SK-N-DZ (cell line): ENCODE results near the gene EVX1. TPM values are rescaled to one million over a fixed set of nuclear protein-coding genes. Genes with fewer than 3 reads are reported as not detected.

Experiments
- DNase-seq: peaks from one replicate; pipeline ENCODE4 v3.0.0-alpha.2; 2015; ENCODE audit warnings: low spot score
- polyA plus RNA-seq, 2 experiments: library from polyadenylated mRNA; depleted of rRNA; stranded (reverse); fragments of >200 nt; gene quantifications; 2 replicates each; pipeline ENCODE4 v1.2.3, GENCODE V29; 2014

Gene EVX1
- not detected in 2 replicates for polyA plus RNA-seq (2014; cell fraction: cytosol; rRNA removed)
- not detected in 2 replicates for polyA plus RNA-seq (2014; cell fraction: nucleus; rRNA removed)

DNA sequence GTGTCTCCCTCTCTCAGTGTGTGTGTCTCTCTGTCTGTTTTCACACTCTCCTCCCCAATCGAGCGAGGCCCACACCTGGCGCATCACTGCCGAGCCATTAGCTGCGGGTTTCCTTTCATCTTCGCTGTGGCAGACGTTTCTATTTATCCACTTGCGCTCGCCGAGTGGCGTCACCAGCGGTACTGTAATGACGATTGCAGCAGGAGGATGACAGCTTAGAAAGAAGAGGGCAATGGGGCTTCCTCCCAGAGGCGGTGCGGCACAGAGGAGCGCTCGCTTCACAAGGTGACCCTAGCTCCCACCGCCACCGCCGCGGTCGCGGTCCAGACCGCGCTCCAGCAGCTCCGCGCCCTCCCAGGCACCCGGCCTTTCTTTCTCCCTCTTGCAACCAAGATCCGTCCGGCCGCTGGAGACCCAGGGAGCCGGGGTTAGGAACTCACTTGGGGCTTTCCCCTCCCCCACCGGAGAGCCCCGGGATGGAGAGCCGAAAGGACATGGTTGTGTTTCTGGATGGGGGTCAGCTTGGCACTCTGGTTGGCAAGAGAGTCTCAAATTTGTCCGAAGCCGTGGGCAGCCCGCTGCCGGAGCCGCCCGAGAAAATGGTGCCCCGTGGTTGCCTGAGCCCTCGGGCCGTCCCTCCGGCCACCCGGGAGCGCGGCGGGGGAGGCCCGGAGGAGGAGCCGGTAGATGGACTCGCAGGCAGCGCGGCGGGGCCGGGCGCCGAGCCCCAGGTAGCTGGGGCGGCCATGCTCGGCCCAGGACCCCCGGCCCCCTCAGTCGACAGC lies at the start of gene EVX1:
Gene EVX1 (plus strand): TSS at position 248 of the 785 bp plus-strand sequence. CDS start 229 bp downstream, at position 477.
- DNase-seq = no peak

DNA sequence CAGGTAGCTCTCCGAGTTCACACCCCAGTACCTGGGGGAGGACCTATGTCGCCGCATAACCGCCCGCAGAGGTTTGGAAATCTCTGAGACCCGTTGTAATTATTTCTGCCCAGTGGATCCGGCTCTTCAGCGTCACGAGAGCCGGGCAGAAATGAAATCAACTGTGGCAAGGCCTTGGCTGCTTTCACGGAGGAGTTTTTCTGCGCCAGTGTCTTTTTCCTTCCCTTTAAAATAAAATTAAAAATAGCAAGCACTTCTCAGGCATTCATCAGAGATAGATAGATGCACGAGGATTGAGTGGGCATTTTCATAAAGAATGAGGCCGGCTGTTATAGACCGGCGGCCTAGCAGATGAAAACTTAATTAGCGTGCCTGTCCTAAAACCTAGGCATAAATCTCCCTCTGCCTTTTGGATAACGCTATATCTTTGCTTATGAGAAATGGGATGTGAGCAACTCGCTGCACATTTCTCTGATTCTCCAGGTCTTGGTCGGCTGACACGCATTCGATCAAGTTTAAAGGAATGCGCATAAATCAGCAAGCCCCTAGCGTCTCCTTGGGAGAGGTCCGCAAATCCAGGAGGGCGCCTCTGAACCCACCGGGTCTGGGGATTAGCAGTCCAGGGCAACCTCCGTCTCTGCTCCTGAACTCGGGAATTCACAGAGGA lies 49.1 kb upstream of the EVX1 start:
- DNase-seq = no peak

DNA sequence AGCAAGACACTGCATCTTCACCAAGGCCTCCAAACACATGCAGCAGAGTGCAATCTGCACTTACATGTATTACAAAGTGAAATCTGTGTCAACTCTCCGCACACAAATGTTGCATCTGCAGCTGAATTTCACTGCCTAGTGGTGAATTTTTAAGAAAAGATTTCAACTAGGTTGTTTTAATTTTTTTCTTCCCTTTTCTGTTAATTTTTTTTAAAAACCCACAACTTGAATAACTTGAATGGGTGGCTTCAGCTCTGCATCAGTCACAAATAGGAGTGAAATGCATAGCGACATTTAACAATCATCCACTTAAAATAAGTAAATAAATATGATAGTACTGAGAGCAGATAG lies 48.6 kb upstream of the EVX1 start:
- DNase-seq = no peak

DNA sequence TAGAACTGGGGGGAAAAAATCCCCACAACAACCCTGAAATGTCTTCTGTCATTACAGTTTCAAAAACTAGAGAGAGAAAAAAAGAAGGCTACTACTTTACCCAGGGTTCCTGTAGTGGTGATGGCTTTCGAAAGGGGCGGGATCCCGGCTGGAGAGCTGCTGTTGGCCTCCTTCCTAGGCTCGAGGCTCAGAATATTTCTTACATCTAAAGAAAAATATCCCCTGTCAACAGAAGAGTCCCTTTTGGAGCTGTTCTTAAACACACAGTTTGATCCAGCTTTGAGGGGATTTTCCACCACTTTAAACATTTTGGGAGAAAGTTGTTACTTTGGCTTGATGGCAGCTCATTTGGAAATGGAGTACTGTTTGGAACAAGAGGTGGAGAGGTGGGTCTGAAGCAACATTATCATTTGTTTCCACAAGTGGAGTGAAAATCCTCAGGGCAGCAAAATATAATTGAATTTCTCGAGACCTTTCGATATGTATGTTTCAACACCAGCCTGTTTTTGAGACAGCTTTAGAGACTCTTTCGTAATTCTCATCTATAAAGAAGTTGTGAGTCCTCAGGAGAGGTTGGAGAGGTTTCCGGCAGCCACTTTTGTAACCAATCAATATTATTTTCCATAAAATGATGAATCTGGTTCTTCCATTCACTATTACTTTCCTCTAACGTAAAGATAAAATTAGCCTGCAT lies 47.8 kb upstream of the EVX1 start:
- DNase-seq = no peak

DNA sequence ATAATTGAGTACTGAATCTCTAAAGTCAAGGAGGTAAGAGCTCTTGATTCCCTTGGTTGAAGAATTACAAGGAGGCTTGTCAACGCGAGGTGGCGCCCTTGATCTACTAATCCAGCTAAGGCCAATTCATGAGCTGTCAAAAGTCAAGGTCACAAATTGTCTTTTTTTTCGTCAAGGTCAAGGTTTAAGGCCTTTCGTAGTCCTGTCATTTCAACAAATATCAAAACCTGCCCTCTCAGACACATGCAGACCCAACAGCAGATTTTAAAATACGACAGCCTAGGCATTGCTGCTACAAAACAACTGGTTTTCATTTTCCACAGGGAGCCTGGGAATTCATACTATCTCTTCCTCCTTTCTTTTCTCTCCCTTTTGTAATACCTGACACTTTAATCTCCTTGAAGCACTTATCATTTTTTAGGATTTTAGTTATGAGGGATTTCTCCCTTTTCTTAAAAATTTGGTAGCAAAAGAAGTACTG lies 46.3 kb upstream of the EVX1 start:
- peak; percentile 77 for DNase-seq

DNA sequence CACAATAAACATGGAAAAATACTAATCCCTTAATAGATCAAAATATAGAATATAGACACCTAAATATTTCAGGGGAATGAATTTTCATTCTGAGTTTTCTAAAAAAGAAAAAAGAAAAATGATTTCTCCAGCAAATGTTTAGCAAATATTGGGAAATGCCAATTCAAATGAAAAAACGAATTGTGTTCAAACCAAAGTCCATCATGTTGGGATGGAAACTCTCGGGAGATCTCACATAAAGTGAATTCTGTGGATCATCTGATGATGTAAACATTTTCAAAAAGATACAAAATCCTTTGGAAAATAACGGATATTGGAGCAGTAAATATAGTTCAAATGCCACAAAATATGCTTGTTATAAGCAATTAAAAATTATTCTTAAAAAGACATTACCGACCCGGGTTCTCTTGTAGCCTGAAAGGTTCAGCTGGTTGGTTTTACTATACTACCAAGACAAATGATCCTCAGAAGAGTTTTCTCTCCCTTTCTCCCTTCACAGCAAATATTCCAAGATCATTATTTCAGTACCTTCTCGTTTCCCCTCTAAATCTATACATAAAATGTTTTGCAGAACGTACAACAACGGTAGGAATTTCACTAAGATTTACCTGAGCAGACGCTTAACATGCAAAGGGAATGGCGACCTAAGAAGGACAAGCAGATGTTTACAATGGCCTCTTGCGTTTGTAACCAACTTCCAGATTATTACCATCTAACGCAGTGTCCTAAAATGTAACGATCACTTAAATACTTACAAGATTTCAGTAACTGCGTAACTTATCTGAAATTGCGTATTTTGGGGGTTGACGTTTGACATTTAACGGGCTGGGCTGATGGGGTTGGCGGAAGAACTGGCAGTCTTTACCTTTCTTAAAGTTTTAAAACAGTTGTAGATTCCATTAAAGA lies 45.2 kb upstream of the EVX1 start:
- DNase-seq = no peak

DNA sequence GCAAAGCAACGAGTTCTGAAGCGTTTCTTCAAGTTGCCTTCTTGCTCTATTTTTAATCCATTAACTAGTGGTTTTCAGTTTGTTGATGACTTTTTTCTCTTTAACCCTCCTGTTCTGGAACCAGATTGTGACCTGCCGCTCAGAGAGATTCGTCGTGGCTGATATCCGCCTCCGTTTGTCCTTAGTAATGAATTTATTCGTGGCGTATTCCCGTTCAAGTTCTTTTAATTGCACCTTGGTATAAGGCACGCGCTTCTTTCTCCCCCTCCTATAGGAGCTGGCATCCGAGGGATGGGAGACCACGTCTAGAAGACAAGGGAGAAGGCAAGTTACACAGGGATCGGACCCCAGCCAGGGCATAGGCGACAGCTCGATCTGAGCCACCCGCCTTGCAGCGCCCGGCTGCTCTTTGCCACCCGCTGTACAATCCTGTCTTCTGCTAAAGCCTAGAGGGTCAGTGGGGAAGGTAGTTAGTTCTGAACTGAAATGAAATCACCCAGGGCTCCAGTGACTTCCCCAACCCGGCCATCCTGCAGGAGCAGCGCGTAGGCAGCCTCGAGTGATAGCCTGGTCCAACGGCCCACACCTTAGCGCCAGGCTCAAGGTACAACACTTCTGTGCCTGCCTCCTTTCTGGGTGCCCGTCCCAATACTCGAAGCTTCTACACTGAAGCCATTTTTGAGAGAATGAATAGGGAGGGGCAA lies 44.3 kb upstream of the EVX1 start:
- DNase-seq = no peak

DNA sequence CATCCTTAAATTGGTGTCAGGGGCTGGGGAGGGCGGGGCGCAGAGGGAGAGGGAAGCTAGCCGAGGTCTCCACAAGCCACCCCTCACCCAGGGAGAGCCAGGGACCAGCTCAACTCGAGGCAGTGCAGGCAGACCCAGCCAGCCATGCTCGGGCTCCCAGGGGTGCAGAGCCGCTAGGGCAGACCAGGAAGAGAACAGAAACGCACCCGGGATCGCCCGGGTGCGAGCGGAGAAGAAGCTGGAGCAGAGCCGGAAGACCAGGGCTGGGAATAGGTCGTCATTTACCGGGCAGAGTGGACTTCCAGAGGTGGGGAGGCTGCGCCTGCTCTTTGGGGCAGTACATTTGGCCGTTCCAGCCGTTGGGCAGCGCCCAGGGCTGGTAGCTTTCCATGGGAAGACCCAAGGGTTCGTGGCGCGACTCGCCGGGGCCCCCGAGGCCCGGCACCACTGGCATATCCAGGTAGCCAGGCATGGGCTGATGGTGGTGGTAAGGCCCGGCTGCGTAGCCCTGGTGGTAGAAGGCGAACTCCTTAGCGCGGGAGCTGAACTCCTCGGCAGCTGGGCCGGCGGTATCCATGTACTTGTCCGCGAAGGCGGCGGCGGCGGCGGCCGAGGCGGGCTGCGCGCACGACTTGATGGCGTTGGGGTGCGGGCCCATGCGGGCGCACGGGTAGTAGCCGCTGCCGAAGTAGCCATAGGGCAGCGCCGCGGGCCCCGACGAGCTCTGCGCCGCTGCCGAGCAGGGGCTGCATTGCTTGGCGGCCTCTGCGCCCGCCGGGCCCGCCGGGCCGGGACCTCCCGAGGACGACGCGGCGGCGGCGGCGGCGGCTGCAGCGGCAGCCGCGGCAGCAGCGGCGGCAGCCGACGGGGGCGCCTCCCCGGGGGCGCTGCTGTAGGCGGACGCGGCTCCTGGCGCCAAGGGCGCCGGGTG lies 43.5 kb upstream of the EVX1 start:
- DNase-seq = no peak

DNA sequence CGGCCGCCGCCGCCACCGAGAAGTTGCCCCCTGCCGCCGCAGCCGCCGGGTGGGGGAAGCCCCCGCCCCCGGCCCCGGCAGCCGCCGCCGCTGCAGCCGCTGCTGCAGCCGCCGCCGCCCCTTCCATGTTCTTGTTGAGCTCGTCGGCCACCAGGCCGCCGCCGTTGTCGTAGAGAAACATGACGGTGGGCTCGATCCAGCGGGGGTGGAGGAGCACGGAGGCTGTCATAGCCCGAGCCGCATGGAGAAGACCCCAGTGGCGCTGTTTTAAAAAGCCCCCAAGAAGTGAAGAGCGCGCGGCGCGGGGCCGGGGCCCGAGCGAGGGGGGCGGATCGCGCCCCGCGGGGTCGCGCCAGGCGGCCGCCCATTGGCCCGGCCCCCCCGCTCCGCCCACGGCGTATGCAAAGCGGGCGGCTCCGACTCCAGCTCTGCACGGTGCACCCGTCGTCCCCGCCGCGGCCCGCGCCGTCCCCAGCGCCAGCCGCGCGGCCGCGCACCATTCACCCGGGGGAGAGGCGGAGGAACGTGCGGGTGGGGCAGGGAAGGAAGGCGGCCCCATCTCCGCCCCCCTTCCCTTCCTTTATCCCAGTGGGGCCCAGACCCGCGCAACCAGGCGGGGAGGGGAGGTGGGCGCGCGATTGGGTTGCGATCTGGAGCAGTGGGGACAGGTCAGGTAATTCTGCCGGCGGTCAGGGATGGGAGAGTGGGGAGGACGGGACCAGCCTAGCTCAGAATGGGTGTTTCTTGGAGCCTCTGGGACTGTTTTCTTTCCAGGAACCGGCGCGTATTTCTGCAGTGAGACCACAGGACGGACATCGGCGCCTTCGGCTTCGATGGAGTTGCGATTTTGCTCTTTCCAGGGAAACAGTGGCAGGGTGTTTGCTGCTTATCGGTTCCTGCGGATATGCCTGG lies 42.5 kb upstream of the EVX1 start, which contains the start of gene HOXA13:
Gene HOXA13 (minus strand): TSS at position 243 of the 912 bp plus-strand sequence. CDS start 14 bp downstream, at position 229.
- peak; percentile 52 for DNase-seq

DNA sequence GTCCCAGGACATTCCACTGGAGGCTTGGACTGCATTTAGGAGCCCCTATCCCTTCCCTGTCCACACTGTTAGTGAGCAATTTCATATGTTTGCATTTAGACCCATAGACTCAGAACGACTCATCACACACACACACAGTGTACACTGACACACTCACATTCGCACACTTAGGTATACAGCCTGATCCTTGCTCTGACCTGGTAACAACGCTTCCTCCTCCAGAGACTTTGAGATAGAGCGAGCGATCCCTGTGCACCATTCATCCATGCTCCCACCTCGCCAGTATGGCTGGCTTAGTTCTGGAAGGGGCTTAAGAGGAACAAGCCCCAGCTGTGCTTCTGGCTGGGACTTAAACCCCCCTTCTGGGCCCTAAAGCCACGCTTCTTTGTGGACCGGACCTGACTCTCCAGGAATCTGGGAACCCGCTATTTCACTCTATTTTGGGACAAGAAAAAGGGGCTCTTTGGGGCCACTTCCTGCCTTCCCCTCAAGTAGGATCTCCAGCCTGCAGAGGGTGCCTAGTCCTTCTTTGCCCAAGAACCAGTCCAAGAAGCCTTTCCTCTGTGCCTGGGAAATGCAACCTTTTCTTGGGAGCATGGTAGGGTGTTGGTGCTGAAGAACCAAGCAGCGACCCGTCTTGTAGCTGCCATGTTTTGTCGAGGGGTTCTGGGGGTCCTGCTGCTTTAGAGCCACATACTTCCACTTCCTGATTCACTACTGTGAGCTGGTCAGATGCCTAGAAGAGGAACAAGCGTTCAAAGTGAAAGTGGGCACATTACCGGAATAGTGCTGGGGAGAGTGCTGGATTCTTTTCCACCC lies 41.6 kb upstream of the EVX1 start:
- no peak for DNase-seq

DNA sequence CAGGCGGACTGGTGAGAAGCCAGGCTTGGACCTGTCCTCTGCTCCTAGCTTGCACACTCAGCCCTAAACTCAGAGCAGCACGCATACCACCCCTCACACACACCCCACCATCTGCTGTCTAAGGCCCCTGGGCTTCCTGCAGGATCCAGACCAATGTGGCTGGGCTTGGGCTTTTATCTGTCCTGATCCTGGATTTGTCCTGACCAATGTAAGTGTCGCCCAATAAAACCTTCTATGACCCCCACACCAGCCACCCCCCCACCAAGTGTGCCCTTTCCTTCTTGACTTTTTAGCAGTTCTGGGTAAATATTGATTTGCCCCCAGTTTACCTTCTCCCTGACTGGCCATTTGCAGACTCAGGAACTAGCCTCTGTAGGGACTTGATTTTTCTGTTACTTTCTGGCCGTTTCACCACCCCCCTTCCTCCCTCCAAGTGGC lies 41.0 kb upstream of the EVX1 start:
- DNase-seq = no peak

DNA sequence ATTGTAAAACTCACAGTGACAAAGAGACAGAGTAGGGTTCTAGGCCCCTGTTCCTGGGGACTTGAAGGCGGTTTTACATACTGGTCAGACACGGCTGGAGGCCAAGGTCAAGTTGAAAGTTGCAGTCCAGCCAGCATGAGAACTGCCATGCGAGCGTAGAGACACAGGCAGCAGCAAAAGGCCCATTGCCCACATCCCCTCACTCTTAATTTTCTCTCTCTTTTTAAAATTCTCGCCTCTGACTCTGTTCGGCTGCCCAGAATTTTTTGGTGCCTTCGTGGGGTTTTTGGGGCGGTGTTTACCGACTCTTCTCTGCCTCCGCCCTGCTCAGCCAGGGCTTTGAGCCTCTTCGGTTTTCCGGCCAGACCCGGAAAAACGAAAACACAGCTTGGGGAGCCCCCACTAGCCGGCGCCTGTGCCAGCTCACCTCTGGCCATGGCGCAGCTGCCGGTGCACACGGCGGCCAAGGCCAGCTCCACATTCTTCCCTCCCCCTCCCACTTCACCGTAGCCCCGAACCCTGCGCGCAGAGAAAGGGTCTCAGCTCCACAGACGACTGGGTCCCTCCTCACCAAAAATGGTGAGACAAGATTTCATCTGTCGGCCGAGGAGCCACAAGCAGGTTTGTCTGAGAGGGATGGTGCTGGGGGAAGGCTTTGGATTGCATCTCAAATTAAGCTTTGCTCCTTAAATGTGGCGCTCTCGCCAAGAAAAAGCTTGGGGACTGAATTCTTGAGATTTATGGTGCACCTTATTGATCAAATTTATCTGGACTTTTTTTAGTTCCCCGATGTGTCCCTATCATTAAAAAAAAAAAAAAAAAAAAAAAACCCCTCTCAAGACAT lies 40.4 kb upstream of the EVX1 start:
- DNase-seq = no peak

DNA sequence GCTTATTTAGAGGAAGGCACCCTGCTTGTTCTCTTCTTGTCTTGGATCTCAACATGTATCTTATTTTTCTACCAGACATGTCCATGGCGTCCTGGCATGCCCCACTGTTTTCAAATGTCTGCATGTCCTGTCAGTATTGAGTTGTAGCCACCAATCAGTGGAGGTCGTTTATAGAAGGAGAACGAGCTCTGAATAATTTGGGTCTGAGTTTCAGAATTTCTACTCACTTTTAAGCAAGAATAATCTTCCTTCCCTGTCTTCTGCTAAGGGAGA lies 39.8 kb upstream of the EVX1 start:
- DNase-seq = no peak

DNA sequence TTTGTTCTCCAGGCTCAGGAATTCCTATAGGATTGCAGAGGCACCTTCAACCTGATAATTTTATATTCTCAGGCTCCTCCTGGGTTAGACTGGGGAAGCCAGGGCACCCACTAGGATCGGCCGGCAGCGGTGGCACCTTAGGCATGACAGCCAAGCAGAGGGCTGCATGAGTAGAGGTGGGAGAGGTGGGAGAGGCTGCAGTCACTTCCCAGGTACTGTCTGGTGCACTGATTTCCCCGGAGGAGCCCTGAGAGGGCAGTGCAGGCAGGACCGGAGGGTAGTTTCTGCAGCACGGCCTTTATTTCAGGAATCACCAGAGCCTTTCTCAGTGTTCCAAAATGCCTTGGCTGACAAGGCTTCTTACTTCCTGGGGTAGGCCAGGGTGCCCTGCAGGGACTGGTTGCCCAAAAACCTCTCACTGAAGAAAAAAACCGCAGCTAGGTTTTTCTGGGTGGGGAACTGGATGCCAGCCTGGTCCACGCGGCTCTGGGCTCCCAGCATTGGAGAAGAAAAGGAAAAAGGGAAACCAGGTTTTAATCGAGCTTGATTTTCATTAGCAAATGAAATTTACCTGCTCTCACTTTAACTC lies 39.1 kb upstream of the EVX1 start:
- DNase-seq = no peak

DNA sequence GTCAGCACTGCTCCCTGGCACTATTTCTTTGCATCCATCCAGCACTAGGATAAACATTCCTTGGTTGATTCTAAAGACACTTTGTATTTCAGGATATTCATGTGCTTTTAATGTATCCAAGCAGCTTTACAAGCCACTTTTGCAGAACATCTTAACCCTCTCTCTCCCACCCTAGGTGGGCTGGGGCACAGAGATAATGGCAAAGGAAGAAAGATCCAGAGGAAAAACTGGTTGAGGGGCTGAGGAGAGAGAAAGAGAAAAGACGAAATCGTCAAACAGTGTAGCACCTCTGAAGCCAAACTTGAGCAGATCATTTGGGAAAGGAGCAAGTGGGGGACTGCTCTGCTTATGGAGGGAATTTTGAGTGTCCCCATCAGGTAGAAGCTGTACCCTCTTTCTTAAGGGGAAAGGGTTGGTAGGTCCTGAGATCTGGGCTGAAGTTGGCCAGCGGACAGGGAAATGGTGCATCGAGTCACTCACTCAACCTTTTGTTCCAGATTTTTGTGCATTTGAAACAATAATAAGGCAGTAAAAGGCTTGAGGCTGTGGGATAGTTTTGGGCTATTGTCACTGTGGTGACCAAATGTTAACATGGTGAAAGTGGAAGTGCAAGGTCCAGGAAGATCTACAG lies 38.5 kb upstream of the EVX1 start:
- DNase-seq = no peak

DNA sequence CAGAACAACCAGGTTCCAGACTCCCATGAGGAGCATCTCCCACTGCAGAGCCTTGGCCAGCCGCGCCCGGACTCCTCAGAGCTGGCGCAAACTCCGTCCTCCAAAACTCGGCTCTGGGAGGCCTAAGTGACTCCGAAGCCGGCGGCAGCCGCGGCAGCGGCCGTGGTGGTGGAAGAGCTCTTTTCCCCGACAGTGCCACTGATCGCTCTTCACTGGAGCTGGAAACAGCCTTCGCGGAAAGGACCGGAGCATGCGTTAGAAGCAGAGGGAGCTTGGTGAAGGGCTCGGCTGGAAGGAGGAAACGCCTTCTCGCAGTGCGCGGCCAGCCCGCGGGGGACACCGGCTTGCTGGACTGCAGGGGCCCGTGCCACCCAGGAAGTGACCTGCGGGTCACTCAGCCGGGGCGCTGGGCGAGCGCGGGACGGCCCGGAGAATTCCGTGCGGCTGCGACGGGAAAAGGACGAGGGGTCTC lies 37.7 kb upstream of the EVX1 start:
- no peak for DNase-seq
